ENCODE results near the gene PTPRC.

PTPRC gene

GRCh38 chr1:198754670-198755069, 115.8 kb downstream of the PTPRC start:
- TF ChIP-seq, protein P1, sequence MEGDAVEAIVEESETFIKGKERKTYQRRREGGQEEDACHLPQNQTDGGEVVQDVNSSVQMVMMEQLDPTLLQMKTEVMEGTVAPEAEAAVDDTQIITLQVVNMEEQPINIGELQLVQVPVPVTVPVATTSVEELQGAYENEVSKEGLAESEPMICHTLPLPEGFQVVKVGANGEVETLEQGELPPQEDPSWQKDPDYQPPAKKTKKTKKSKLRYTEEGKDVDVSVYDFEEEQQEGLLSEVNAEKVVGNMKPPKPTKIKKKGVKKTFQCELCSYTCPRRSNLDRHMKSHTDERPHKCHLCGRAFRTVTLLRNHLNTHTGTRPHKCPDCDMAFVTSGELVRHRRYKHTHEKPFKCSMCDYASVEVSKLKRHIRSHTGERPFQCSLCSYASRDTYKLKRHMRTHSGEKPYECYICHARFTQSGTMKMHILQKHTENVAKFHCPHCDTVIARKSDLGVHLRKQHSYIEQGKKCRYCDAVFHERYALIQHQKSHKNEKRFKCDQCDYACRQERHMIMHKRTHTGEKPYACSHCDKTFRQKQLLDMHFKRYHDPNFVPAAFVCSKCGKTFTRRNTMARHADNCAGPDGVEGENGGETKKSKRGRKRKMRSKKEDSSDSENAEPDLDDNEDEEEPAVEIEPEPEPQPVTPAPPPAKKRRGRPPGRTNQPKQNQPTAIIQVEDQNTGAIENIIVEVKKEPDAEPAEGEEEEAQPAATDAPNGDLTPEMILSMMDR (IDR thresholded peaks at IDR 0.05; ENCODE audit: control extremely low read depth, extremely low read depth, low read depth, missing control alignments): no peak
- CTCF ChIA-PET: interaction anchor here (3.0 kb wide), 1 partner anchor 9 kb away, joined by 13 read pairs; no protein-coding TSS in a partner anchor
- DNase-seq (ENCODE audit: extremely low spot score): no peak
- POLR2A ChIA-PET: no interaction called here

DNA sequence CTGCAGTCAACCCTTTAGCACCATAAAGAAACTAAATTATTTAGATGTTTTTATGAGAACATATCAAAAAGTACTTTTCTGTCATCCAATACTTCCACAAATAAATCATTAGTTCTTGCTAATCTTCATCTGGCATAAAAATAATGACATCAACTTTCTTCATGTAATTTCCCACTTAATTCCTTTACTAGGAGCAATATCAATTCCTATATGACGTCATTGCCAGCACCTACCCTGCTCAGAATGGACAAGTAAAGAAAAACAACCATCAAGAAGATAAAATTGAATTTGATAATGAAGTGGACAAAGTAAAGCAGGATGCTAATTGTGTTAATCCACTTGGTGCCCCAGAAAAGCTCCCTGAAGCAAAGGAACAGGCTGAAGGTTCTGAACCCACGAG, 116.9 kb downstream of the PTPRC start:
- CTCF ChIA-PET: interaction anchor here (1.6 to 10.1 kb wide), 3 partner anchors 10 to 487 kb away, joined by 7 to 43 read pairs (median 13); no protein-coding TSS in a partner anchor
- DNase-seq (ENCODE audit: extremely low spot score): no peak
- TF ChIP-seq, protein P1 (IDR thresholded peaks at IDR 0.05; ENCODE audit: control extremely low read depth, extremely low read depth, low read depth, missing control alignments): no peak

DNA sequence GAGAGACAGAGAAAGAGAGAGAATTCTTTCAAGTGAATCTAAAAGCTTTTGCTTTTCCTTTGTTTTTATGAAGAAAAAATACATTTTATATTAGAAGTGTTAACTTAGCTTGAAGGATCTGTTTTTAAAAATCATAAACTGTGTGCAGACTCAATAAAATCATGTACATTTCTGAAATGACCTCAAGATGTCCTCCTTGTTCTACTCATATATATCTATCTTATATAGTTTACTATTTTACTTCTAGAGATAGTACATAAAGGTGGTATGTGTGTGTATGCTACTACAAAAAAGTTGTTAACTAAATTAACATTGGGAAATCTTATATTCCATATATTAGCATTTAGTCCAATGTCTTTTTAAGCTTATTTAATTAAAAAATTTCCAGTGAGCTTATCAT, 117.6 kb downstream of the PTPRC start:
- CTCF ChIA-PET: interaction anchor here (0.9 to 10.1 kb wide), 7 partner anchors 10 to 486 kb away, joined by 3 to 43 read pairs (median 3); no protein-coding TSS in a partner anchor
- TF ChIP-seq, protein P1 (IDR thresholded peaks at IDR 0.05; ENCODE audit: control extremely low read depth, extremely low read depth, low read depth, missing control alignments): no peak
- POLR2A ChIA-PET: no interaction called here
- DNase-seq (ENCODE audit: extremely low spot score): no peak

More for the DNA sequence above, 116.9 kb downstream of the PTPRC start:
- POLR2A ChIA-PET: no interaction called here

GRCh38 chr1:198761859-198762616, 123.2 kb downstream of the PTPRC start:
- TF ChIP-seq, protein P1 (IDR thresholded peaks at IDR 0.05; ENCODE audit: control extremely low read depth, extremely low read depth, low read depth, missing control alignments): no peak
- ChIA-PET CTCF (interaction anchor here (1.0 to 10.1 kb wide), 2 partner anchors 351 to 481 kb away, joined by 3 to 43 read pairs; no protein-coding TSS in a partner anchor), POLR2A (no interaction called here)
- DNase-seq (ENCODE audit: extremely low spot score): no peak

DNA sequence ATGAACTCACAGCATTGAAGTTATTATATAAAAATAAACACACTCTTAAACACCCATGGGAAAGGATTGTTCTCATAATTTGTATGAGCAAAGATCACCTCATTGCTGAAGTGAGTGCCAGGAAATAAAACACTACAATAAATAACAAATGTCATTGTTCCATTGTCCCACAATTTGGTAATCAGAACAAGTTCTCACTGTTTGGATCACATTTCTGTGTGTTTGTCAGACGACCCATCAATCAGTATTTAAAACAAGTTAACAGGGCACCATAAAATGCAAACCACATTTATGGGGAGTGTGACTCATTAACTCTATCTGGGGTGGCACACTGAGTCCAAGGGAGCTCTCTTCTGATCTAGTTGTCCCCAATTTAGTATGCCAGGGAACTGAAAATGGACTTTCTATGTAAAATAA, 124.5 kb downstream of the PTPRC start:
- ChIA-PET POLR2A (no interaction called here), CTCF (interaction anchor here (1.3 to 10.1 kb wide), 2 partner anchors 19 to 480 kb away, joined by 4 to 43 read pairs; no protein-coding TSS in a partner anchor)
- DNase-seq (ENCODE audit: extremely low spot score): no peak
- TF ChIP-seq, protein P1 (IDR thresholded peaks at IDR 0.05; ENCODE audit: control extremely low read depth, extremely low read depth, low read depth, missing control alignments): no peak

DNA sequence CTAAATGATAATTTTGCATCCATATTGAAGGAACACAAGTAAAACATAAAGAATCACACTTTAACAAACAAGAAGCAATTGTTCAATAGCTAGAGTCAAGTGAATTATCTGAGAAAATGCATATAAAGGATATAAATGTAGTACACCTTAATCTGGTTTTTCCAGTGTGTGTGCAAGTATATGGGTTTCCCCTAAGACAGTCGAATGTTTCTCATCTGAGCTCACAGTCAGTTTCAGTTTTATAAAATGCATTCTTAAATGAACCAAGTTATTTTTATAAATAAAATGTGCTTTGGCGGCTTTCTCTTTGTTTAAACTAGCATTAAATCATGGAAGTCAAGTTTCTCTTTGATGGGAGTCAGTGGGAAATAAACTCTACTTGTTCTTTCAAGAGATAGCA, 125.9 kb downstream of the PTPRC start:
- POLR2A ChIA-PET: interaction anchor here (0.5 to 0.7 kb wide), 2 partner anchors 503 to 590 kb away, joined by 3 to 4 read pairs; no protein-coding TSS in a partner anchor
- TF ChIP-seq, protein P1 (IDR thresholded peaks at IDR 0.05; ENCODE audit: control extremely low read depth, extremely low read depth, low read depth, missing control alignments): no peak
- CTCF ChIA-PET: interaction anchor here (1.3 to 10.1 kb wide), 3 partner anchors 11 to 478 kb away, joined by 3 to 43 read pairs (median 4); no protein-coding TSS in a partner anchor
- DNase-seq (ENCODE audit: extremely low spot score): no peak
